HG02610 (cell line): ENCODE results near the gene SDK1.
"Not testable (repeated sequence)": the region's sequence is repeated elsewhere in the genome, so short reads cannot be mapped to it uniquely, and the experiment has no call there.

Source experiments
- ATAC-seq: cut with Tn5 transposase; IDR thresholded peaks from one replicate; pipeline ENCODE4 v1.9.1; 2021; ENCODE audit warnings: mild to moderate bottlenecking, moderate library complexity; ENCODE audit not compliant: unreplicated experiment

The SDK1 gene

DNA sequence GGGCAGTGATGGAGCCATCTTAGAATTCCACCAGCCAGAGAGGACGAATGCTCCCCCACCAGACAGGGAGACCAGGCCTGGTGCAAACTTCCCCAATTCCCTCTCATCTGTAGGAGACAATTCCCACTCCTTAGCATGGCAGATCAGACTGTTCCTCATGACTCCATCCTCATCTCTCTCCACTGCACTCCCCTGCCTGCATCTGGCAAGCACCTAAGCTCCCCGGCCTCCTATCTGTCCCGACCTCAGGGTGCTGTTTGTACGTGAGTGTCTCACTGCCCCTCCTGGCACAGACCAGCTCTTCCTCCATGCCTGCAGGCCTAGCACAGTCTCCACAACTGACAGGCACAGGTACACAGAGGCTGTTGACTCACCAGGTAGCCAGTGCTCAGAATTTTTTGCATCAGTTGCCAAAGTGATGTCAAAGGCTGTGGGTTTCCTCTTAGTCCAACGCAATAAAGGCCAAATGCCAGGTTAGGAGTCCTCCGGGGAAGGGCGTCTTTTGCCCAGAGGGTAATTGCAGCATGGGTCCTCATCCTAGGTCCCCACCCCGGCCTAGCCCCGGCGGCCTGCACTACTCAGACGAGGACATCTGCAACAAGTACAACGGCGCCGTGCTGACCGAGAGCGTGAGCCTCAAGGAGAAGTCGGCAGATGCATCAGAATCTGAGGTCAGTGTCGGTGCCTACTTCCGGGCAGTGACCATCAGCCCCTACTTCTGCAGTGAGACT lies 944.2 kb downstream of the SDK1 start:
- ATAC-seq = no peak

DNA sequence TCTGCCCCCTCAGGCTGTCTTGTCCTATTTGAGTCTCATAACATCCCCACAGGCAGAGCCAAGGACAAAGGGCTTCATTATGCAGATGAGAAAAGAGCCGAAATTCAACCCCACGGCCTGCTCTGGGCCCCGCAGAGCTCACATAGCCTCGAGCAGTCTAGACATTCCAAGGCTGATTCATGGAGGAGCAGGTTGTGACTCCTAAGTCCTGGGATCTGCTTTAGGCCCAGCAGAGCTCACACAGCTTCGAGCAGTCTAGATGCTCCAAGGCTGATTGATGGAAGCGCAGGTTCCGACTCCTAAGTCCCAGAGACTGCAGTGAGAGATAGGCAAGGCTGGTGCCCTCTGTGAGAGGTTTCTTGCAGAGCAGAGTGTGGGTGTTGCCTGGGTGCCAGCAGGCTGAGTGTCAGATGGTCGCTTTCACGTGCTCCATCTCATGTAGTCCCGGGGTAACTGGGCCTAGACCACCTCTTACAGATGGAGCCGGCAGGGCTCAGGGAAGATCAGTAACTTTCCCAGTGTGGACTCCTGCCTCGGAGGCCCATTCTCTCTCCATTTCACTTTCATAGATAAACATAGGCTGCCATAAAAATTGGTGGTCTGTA lies 944.9 kb downstream of the SDK1 start:
- ATAC-seq = no peak

DNA sequence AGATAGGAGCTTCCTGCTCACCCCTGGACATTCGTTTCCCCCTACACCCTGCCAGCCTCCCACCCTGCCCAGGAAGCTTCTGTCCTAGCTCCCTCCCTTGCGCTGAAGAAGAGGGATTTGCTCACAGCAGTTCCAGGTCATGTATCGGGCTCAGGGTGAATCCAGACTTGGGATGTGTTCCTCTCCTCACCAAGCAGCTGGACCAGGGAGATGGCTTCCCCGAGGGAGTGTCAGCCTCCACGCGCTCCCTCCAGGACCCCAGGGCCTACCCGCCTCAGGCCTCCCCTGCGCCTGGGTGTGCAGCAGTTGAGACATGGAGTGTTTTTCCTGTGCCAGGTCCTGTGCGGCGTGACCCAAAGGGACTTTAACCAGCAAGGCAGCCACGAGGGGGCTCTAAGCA lies 945.5 kb downstream of the SDK1 start:
- no peak for ATAC-seq

DNA sequence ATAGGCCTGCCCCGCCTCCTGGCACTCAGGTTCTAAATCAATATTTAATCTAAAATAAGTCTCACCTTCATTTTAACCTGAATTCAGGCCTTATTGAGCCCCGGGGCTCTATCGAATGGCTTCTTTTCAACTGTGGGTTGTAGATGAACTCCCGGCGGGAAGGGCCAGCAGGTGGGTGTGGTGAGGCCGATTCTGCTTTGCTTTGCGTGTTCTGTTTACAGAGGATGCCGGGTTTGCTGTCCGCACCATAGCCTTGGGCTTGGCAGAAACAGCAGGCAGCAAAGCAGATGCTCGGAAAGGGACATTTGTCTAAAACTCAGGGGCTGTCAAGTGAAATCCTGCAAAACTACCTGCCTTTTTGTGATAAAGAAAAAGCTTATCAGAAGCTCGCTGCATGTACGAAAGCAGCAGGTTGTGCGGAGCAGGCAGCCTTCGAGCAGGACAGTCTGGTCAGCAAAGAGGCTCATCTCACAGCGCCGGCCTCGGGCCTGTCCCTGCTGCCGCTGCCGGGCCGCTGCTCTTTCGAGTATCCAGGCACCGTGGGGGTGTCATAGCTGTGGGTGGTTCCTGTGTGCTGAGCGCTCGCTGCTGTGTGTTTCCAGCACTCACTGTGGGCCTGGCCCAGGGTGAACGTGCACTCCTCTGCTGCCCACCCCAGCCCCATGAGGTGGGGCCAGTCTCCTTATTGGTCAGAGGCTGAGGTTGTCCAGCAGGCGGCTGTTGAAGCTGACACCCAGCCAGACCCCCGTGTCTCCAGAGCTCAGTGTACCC lies 946.2 kb downstream of the SDK1 start:
- ATAC-seq = no peak

DNA sequence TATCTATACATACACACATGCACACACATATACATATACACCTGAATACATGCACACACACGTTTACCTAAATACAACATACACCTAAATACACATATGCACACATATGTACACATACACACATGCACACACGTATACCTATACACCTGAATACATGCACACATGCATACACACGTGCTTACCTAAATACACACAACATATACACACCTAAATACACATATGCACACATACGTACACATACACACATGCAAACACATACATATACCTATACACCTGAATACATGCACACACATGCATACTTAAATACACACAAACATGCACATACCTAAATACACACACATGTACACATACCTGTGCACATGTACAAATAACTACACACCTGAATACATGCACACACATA lies 947.2 kb downstream of the SDK1 start:
- no peak for ATAC-seq

DNA sequence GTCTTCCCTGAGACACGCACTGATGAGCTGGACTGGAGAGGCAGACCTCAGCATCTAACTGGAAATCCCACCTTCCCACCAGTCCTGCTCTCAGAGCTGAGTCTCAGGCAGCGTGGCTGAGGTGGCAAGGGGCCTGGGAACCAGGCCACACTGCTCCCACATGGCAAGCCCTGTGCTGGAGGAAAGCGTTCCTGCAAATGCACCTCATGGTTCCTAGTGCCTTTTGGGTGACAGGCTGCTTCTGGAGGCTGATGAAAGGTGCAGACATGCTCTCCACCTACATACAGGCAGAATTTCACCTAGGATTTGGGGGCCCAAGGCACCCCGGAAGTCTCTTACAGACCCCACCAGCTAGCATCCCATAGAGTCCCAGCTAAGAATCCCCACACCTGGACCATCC lies 948.2 kb downstream of the SDK1 start:
- ATAC-seq = no peak

DNA sequence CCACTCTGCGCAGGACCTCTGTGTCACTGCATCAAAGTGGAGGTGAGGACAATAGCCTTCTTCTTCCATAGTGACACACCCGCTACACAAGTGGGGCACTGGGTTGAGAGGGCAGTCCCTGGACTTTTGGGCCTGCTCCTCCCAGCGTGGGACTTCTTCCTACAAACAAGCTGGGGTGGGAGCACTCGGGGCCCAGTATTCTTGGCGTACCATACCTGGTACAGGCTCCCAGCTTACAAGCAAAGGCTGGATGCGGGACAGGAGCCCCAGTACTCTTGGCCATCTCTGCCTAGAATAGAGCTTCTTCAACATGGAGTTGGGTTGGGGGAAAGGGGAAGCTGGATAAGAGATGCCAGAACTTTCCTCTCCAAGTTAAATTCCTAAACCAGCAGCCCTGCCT lies 954.3 kb downstream of the SDK1 start:
- no peak for ATAC-seq

DNA sequence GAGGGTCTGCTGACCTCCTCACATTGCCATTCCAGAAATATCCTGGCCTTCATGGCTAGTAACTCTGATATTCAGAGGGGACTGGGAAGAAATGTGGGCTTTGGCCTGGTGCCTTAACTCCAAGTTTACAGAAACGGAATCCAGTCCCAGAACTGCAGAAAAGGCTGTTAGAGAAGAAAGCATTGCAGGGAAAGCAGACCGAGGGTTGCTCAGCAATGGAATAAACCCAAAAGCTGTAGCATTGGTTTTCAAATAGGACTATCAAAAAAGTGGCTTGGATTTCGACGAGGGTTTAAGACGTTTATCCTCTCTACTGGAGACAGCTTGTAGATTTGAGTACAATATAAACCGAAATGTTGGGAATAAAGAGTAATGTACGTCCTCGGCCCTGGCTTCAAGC lies 955.2 kb downstream of the SDK1 start:
- ATAC-seq = no peak

DNA sequence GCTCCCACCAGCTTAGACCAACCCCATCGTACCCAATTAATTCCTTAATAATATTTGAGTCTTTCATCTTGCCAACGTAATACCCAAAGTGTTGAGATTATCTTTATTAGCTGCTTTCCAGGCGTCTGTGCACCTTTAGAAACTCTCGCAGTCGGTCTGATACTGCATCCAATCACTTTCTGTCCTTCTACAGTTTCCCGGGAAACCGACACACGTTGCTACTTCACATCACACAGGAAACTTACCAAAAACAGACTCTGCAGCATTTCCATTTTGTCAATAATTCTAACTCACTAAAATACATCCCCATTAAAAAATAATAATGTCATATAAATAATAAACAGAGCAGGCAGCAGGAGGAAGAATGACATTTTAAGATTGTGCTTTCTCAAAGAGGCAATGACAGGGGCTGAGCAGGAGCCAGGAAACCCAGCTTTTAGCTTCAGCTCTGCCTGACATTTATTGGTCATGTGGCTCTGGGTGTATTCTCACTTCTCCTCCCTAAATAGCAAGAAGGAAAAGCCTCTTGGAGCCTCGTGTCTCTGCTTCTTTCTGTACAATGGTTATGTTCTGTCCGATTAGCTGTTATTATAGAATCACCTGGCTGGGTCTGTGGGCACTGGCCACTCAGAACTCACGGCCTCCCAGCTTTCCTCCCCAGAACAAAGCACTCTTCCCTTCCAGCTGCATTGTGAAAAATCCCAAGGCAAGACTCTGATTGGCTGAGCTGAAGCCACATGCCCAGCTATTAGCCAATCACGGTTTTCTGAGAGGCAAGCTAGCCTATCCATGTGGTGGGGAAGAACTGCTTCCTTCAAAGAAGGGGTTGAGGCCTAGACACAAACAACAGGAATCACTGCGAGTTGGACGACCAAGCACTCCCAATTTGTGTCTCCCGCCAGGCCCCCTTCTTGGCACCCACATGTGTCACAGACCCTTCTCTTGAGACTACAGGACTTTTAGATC lies 956.4 kb downstream of the SDK1 start:
- ATAC-seq = no peak

DNA sequence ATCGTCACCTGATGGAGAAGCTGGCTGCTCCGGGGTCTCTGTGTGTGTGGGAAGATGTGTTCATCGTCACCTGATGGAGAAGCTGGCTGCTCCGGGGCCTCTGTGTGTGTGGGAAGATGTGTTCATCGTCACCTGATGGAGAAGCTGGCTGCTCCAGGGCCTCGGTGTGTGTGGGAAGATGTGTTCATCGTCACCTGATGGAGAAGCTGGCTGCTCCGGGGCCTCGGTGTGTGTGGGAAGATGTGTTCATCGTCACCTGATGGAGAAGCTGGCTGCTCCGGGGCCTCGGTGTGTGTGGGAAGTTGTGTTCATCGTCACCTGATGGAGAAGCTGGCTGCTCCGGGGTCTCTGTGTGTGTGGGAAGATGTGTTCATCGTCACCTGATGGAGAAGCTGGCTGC lies 959.1 kb downstream of the SDK1 start:
- not testable (repeated sequence) for ATAC-seq

DNA sequence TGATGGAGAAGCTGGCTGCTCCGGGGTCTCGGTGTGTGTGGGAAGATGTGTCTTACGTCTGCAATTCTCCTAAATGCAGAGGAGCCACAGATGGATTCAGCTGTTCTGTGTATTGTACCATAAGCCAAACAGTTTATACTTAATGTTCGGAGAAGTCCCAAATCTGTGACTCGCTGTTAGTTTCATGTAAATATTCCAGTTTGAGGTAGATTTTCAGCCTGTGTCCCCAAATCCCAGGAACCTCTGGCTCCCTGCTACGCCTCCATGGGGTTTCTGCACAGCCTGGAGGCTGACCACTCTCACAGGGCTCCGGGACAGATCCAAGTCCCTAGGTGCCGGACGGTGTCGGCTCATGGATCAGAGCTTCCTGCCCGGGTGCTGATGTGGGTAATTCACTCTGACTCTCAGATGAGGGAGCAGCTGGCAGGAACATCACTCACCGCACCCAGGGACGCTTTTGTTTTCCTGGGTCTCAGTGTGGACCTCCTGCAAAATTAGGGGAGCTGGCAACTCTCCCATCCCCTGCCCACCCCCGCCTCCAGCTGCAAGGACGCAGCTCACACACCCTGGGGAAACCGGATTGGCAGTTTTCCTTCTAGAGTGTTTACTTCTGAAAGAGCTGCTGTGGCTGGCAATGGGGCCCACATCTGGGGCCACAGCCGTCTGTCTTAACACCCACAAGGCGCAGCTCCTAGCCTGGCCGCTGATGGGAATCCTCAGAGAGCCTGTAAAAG lies 960.0 kb downstream of the SDK1 start:
- ATAC-seq = no peak

DNA sequence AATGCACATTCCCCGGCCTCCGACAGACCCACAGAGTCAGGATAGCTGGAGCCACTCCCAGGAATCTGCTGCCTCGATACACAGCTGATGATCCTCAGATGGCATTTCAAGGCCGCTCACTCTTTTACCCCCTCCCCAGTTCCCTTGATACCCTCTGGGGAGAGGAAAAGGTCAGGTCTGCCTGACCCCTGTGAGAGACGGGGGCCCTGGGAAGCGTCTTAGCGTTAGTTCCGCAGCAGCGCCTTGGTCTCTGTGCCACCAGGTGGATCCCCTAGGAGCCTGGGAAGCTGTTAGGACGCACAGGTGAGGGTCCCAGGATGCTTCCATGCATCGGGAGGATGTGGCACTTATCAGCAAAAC lies 960.5 kb downstream of the SDK1 start:
- no peak for ATAC-seq

DNA sequence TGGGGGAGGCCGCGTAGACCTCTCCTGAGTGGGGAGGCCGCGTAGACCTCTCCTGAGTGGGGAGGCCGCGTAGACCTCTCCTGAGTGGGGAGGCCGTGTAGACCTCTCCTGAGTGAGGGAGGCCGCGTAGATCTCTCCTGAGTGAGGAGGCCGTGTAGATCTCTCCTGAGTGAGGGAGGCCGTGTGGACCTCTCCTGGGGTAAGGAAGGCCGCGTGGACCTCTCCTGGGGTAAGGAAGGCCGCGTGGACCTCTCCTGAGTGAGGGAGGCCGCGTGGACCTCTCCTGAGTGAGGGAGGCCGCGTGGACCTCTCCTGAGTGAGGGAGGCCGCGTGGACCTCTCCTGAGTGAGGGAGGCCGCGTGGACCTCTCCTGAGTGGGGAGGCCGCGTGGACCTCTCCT lies 963.2 kb downstream of the SDK1 start:
- ATAC-seq = not testable (repeated sequence)

DNA sequence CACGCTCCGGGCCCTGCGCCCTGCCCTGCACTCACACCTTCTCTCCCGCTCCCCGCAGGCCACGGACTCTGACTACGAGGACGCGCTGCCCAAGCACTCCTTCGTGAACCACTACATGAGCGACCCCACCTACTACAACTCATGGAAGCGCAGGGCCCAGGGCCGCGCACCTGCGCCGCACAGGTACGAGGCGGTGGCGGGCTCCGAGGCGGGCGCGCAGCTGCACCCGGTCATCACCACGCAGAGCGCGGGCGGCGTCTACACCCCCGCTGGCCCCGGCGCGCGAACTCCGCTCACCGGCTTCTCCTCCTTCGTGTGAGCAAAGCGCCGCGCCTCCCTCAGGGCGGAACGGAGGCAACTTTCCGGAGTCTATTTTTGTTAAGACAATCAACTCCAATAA lies 964.0 kb downstream of the SDK1 start:
- no peak for ATAC-seq

DNA sequence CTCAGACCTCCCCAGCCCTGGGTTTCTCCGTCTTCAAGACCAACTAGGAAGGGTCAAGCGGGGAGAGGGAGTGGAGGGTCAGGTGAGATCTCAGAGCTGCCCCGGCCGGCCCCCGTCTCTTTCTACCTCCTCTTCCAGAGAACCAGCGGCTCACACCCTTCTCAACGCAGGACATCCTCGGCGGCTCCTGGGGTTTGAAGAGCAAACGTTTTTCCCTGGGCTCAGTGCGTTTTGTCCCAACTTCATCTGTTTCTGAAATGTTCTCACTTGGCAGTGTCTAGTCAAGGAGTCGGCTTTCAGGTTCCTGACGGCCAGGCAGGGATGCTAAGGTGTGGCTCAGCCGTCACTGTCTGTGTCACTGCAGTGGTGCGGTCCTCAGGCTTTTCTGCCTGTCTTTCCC lies 964.6 kb downstream of the SDK1 start:
- ATAC-seq = no peak

DNA sequence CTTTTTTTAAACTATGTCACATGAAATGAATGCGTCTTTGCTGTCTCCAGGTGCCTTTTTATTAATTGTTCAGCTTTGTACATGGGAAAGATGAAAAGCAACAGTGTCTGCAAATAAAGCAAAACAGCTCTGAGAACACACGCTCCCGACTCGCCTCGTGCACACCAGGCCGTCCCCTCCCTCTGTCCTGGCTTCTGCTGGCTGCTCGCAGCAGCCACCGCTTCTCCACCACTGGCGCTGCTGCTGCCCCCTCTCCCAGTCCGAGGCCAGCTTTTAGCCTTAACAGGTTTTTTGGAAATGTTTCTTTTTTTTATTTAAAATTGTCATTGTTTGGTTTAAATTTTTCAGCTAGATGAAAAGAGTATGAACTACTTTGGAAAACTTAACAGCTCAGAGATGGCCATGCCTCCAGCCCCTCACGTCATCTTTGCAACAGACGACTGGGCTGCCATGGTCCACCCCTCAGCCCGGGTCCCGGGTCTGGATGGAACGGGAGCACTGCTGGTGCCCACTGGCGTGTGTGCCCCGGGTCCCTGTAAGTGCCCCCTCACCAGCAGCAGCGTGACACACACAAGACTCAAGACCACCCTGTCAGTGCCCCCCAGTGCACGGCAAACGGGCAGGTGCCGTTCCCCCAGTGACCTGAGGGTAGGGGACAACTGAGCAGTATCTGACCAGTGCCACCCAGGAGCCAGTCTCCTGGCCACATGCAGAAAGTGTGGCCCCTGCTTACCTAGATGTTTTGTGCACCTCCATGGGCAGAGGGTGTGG lies 965.4 kb downstream of the SDK1 start:
- ATAC-seq = no peak

DNA sequence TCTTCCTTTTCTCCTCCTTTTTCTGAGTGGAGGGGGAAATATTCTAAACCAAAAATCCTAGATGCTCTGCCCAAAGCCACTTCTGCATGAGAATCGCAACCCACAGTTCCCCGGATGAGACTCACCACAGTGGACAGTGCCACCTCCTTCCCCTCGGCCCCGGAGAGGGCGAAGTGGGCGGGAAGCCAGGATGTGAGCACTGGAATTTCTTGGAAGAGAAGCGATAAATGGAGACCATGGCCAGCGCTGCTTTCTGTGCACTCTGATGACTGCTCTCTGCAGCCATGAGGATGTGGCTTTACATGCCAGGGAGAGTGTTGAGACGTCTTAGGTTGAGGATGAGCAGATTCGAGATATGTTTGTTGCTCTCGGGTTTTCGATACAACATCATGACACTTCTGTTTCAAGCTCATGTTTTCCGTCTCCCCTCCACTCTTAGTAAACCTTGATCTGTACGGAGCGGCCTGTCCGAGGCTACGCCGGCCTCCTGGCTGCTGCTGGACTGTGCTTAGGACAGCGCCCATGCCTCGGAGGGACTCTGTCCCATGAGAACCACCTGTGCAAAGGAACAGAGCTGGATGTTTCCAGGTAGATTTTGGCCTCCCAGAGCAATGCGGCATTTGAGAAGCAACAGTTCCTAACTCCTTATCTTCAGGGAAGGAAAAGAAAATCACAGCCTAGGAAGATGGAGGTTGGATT lies 966.4 kb downstream of the SDK1 start:
- no peak for ATAC-seq

DNA sequence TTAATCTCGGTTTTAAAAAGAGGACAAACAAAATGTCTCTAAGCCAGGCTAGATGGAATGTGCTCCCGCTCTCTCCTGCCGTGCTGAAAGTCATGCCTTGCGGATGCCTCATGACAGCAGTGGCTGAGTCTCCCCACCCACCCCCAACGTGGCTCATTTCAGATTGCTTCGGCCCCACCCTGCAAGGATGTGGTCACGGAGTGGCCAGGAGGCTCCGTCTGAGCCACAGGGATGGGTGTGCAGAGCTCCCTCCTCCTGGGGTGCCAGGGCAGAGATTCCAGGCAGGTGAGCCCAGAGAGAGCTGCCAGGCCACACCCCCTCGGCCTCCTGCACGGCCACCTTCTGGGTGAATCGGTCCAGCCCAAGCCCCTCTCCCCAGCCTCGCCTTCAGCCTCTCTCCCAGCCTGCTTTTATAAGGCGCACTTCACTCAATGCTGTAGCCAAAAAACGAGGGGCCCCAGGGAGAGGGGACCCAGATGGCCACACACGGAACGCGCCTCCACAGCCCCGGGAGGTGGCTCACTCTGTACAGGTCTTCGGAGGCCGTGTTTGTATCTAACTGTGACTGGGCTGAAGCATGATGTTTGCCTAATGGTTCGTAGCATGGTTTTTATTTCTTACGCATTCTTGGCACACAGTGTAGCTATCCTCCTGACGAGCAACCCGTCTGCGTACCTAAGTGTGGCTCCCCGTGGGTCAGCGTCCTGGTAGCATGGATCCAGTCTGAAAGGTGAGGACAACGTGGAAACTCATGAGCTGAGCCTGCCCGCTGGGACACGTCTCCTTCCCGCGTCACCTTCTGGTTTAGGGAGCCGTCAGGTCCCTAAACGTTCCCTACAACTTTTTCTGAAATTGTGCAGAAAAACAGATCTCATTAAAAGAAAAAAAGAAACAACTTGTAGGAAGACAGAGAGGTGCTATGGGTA lies 967.3 kb downstream of the SDK1 start:
- ATAC-seq = no peak
